ENCODE results near the gene GTPBP1. TPM values are rescaled to one million over a fixed set of nuclear protein-coding genes. Genes with fewer than 3 reads are reported as not detected.

Gene GTPBP1
- polyA plus RNA-seq, 3 donors = 6.7 to 41.4 (median 12.7) TPM

DNA sequence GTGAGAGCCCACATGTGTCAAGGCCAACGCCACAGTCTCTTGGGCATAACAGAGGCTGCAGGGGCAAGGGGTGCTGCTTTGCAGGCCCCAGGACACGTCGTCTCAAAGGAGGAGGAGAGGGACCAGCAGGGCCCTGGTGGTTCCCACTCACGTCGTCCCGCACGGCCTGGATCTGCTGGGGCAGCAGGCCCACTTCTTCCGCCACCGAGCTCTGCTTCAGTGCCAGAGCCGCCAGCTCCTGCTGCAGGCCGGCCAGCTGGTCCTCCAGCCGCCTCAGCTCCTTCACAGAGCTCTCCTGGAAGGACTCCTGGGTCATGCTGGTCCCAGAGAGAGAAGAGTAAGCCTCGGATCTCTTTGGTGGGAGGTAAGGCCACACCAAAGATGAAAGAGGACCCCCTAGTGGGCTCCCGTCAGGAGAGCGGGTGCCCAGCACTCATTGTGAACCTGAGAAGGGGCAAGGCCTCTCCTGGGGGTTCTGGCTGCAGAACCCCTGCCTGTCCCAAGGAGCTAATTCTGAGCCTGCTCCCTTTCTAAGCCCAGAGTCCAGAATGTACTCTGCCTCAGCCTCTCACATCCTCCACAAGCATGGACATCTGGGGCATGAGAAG lies 34.5 kb downstream of the GTPBP1 start:
- H3K4me1 Mint-ChIP-seq = no peaks in the 10 kb centered on the region
- Histone ChIP-seq H3K4me3 (replicated peaks in 1 of 3; ENCODE audit: low read depth in 2 of 3, low read length in 3 of 3) (no peak overlapping the region), H3K4me1 (ENCODE audit: control insufficient read depth in 1 of 2, insufficient read depth in 2 of 2, low read length in 2 of 2) (no peaks in the 10 kb centered on the region), H4K20me1 (ENCODE audit: insufficient read depth, low read length) (peaks cover 100% of the 10 kb centered on the region), H2AFZ (ENCODE audit: insufficient read depth, low read depth, low read length, poor library complexity, severe bottlenecking) (no peak overlapping the region), H3K9ac (ENCODE audit: insufficient read depth, low read length, poor library complexity, severe bottlenecking) (no peak overlapping the region), H3K79me2 (ENCODE audit: insufficient read depth, low read length) (peaks cover 58% of the 10 kb centered on the region), H3K9me3 (replicated peaks in 1 of 2; ENCODE audit: control insufficient read depth in 1 of 2, insufficient read depth in 1 of 2, low read length in 2 of 2) (no peaks in the 10 kb centered on the region), H3K4me2 (replicated peaks; ENCODE audit: extremely low read depth, low read length, poor library complexity, severe bottlenecking) (no peak overlapping the region), H3K27ac (ENCODE audit: low read depth in 1 of 2, low read length in 2 of 2) (no peak overlapping the region), H3K36me3 (replicated peaks in 1 of 2; ENCODE audit: control insufficient read depth in 1 of 2, insufficient read depth in 2 of 2, low read length in 2 of 2) (peaks cover 99 to 100% of the 10 kb centered on the region in 2 donors), H3K27me3 (ENCODE audit: control insufficient read depth in 2 of 2, insufficient read depth in 2 of 2, low read length in 2 of 2) (no peaks in the 10 kb centered on the region)
- H3K27me3 Mint-ChIP-seq (ENCODE audit: low read depth in 3 of 3) = peaks cover 0 to 1% (median 0%) of the 10 kb centered on the region in 3 donors
- peak overlapping the region in 3 of 7 donors; percentile 26 to 53 (median 45) for H3K27ac Mint-ChIP-seq
- no peaks in the 10 kb centered on the region for H3K9me3 Mint-ChIP-seq
- H3K4me3 Mint-ChIP-seq = no peak overlapping the region
- intact Hi-C loops (cut with micrococcal nuclease) = no loop called here
- no peak for DNase-seq
- H3K36me3 Mint-ChIP-seq = peaks cover 89 to 99% of the 10 kb centered on the region in 2 donors
- WGBS (ENCODE audit: insufficient coverage) = 97% methylated on average over 14 of the region's 15 CpGs
- TF ChIP-seq, protein P1, sequence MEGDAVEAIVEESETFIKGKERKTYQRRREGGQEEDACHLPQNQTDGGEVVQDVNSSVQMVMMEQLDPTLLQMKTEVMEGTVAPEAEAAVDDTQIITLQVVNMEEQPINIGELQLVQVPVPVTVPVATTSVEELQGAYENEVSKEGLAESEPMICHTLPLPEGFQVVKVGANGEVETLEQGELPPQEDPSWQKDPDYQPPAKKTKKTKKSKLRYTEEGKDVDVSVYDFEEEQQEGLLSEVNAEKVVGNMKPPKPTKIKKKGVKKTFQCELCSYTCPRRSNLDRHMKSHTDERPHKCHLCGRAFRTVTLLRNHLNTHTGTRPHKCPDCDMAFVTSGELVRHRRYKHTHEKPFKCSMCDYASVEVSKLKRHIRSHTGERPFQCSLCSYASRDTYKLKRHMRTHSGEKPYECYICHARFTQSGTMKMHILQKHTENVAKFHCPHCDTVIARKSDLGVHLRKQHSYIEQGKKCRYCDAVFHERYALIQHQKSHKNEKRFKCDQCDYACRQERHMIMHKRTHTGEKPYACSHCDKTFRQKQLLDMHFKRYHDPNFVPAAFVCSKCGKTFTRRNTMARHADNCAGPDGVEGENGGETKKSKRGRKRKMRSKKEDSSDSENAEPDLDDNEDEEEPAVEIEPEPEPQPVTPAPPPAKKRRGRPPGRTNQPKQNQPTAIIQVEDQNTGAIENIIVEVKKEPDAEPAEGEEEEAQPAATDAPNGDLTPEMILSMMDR (IDR thresholded peaks at IDR 0.05) = no peak

DNA sequence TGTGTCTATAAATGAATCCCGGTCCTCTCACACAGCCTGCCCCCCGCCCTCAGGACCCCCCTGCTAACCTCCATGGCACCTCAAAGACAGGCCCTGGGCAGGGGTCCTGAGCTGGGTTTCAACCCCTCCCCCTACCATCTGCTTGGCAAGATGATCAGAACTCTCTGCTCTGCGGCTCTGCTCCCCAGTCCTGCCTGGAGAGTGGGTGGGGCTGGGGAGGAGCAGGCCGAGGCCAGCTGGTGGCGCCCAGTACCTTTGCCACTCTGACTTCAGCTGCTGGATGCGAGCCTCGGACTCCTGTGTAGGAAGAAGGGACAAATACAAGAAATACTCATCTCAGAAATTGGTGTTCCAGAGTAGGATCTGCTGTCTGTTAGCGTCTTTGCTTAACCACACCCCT lies 35.0 kb downstream of the GTPBP1 start:
- Histone ChIP-seq H4K20me1 (ENCODE audit: insufficient read depth, low read length) (peaks cover 100% of the 10 kb centered on the region), H3K4me1 (ENCODE audit: control insufficient read depth in 1 of 2, insufficient read depth in 2 of 2, low read length in 2 of 2) (no peaks in the 10 kb centered on the region)
- H3K36me3 Mint-ChIP-seq = peaks cover 91 to 100% of the 10 kb centered on the region in 2 donors

More for the DNA sequence above, 35.0 kb downstream of the GTPBP1 start:
- H3K4me1 Mint-ChIP-seq = no peaks in the 10 kb centered on the region
- TF ChIP-seq, protein P1 (IDR thresholded peaks at IDR 0.05) = no peak
- peak overlapping the region in 2 of 7 donors; percentile 13 to 26 for H3K27ac Mint-ChIP-seq
- Histone ChIP-seq H3K36me3 (replicated peaks in 1 of 2; ENCODE audit: control insufficient read depth in 1 of 2, insufficient read depth in 2 of 2, low read length in 2 of 2) (peaks cover 99 to 100% of the 10 kb centered on the region in 2 donors), H3K9me3 (replicated peaks in 1 of 2; ENCODE audit: control insufficient read depth in 1 of 2, insufficient read depth in 1 of 2, low read length in 2 of 2) (no peaks in the 10 kb centered on the region), H3K4me2 (replicated peaks; ENCODE audit: extremely low read depth, low read length, poor library complexity, severe bottlenecking) (no peak overlapping the region), H3K4me3 (replicated peaks in 1 of 3; ENCODE audit: low read depth in 2 of 3, low read length in 3 of 3) (no peak overlapping the region), H3K27me3 (ENCODE audit: control insufficient read depth in 2 of 2, insufficient read depth in 2 of 2, low read length in 2 of 2) (no peaks in the 10 kb centered on the region), H2AFZ (ENCODE audit: insufficient read depth, low read depth, low read length, poor library complexity, severe bottlenecking) (no peak overlapping the region), H3K9ac (ENCODE audit: insufficient read depth, low read length, poor library complexity, severe bottlenecking) (no peak overlapping the region), H3K79me2 (ENCODE audit: insufficient read depth, low read length) (peaks cover 63% of the 10 kb centered on the region), H3K27ac (ENCODE audit: low read depth in 1 of 2, low read length in 2 of 2) (no peak overlapping the region)
- WGBS (ENCODE audit: insufficient coverage) = 92% methylated on average over 4 of the region's 8 CpGs
- intact Hi-C loops (cut with micrococcal nuclease) = no loop called here
- no peak for DNase-seq
- peaks cover 0 to 1% (median 0%) of the 10 kb centered on the region in 3 donors for H3K27me3 Mint-ChIP-seq (ENCODE audit: low read depth in 3 of 3)
- no peaks in the 10 kb centered on the region for H3K9me3 Mint-ChIP-seq
- H3K4me3 Mint-ChIP-seq = no peak overlapping the region
